GM19467 (cell line): ENCODE data around the gene PIP4P1.
A peak's percentile ranks its signal among the peaks of the same experiment; 100 is the strongest.

ENCODE experiments used
- ATAC-seq: cut with Tn5 transposase; IDR thresholded peaks from one replicate; pipeline ENCODE4 v1.9.1; 2021; ENCODE audit warnings: mild to moderate bottlenecking, moderate library complexity; ENCODE audit not compliant: unreplicated experiment

Gene PIP4P1

DNA sequence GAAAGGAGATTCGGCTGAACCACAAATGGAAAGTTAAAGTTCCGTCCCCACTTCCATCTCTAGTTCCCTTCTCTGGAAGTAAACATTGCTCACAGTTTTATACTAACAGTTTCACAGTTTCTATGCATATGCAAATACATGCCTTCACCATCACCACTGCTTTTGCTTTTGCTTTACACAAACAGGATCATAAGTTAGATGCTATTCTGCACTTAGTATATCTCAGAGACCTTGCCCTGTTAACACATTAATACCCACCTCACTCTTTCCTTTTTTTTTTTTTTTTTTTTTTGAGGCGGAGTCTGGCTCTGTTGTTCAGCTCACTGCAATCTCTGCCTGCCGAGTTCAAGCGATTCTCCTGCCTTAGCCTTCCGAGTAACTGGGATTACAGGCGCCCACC lies 48.8 kb downstream of the PIP4P1 start:
- ATAC-seq: peak; percentile 58

DNA sequence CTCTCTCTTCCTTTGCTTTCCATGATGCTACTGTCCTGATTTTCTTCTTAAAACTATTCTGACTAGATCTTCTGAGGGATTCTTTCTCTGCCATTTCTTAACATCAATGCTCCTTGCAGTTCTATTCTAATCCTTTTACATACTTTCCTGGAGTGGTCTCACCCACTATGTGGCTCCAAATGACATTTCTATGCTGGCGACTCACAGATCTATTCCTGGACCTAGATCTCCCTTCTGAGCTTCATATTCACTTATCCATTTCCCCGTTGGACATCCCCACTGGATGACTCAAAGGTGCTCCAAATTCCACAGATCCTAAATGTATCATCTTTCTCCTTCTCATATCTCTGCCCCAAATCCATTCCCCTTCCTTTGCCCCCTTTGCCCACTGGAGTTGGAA lies 52.0 kb downstream of the PIP4P1 start:
- no peak for ATAC-seq
